Kidney (tissue), 14 donors: ENCODE results near the gene TRA2B. TPM values are rescaled to one million over a fixed set of nuclear protein-coding genes. Genes with fewer than 3 reads are reported as not detected.

Experiments used
- DNase-seq, 5 donors: peaks; one replicate each; pipeline ENCODE4 v3.0.0-alpha.2; 2013 to 2020
- FAIRE-seq: peaks from 2 replicates; lab custom pipeline; 2012; peaks lifted over from hg19 to GRCh38; lab: Jason Lieb, UNC
- H3K27ac ChIP-seq, 2 donors: one replicate each; pipeline ENCODE4 v1.7.0; 2013; ENCODE audit warnings: low read depth in 2 of 2, low read length in 2 of 2, inconsistent platforms in 1 of 2
- H3K27me3 ChIP-seq: one replicate; pipeline ENCODE4 v1.7.1; 2013; ENCODE audit warnings: low read length, inconsistent platforms; ENCODE audit not compliant: control insufficient read depth, insufficient read depth
- H3K36me3 ChIP-seq, 3 donors: one replicate each; pipeline versions ENCODE4 v1.7.0 to v1.7.1; 2013; ENCODE audit warnings: low read length in 3 of 3, control low read depth in 1 of 3, inconsistent platforms in 1 of 3; ENCODE audit not compliant: insufficient read depth in 3 of 3, control insufficient read depth in 2 of 3
- H3K4me1 ChIP-seq, 3 donors: one replicate each; pipeline versions ENCODE4 v1.7.0 to v1.7.1; 2013; ENCODE audit warnings: low read length in 3 of 3, inconsistent platforms in 1 of 3, low read depth in 1 of 3; ENCODE audit not compliant: control insufficient read depth in 2 of 3, insufficient read depth in 2 of 3
- H3K4me3 ChIP-seq, 3 donors: one replicate each; pipeline versions ENCODE4 v1.7.0 to v1.8.1; 2013; ENCODE audit warnings: low read length in 3 of 3, control low read depth in 1 of 3, inconsistent platforms in 1 of 3
- H3K9ac ChIP-seq, 3 donors: one replicate each; pipeline versions ENCODE4 v1.7.0 to v1.7.1; 2013; ENCODE audit warnings: low read length in 3 of 3, control low read depth in 1 of 3, inconsistent platforms in 1 of 3
- H3K9me3 ChIP-seq, 3 donors: one replicate each; pipeline versions ENCODE4 v1.7.0 to v1.7.1; 2013; ENCODE audit warnings: low read length in 3 of 3, control low read depth in 1 of 3, inconsistent platforms in 1 of 3; ENCODE audit not compliant: control insufficient read depth in 2 of 3, insufficient read depth in 1 of 3
- intact Hi-C: fragments of 100-400 bp; cut with DNase I; formaldehyde crosslinking; loops from one replicate; pipeline ENCODE4 v1.11.1; 2022
- polyA plus RNA-seq: library from polyadenylated mRNA; stranded (reverse); fragments of 350-450 nt; fragmentation: Illumina TruSeq; extraction: RNeasy Lipid Tissue Mini Kit (QIAGEN cat#74804); gene quantifications from one replicate; pipeline ENCODE4 v1.2.3, GENCODE V29; 2014; ENCODE audit warnings: low read depth, low replicate concordance; ENCODE audit not compliant: insufficient read depth
- total RNA-seq: library from RNA; stranded (reverse); fragmentation: NEBNext Ultra II Directional; extraction: Animal tissue kit (Norgen Biotek cat#: 25700); gene quantifications from one replicate; pipeline ENCODE4 v1.2.1, GENCODE V29; 2021
- TF ChIP-seq, protein P1 (sequence below): IDR thresholded peaks from 3 replicates; pipeline ENCODE4 v1.5.1; 2012; ENCODE audit warnings: mild to moderate bottlenecking, moderate library complexity, borderline replicate concordance; ENCODE audit not compliant: insufficient read depth; ENCODE audit errors: extremely low read depth
- donor health status: control.
- donor health status: control.
- donor health status: control.
- donor health status: control.
- donor health status: control.
- donor health status: DM: yes; HTN: yes; CAD: no.
- donor health status: Normal renal cell carcinoma (clear cell type).

The TRA2B gene
- total and polyA plus RNA-seq, 2 donors from 2014 or later, result 66.8 to 109 TPM

DNA sequence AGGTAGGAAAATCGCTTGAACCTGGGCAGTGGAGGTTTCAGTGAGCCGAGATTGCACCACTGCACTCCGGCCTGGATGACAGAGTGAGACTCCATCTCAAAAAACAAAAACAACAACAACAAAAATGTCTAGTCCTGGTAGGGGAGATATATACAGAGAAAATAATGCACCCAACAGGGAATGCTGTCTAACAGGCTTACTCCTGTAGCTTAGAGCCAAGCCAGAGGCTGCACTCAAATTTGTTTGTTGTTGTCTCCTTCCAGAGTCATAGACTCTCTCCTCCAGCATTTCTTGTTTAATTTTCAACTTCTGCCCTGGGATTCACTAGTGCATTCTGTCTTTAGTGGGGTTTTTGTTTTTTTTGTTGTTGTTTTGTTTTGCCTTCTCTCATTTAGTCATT, 4.6 kb upstream of the TRA2B start:
- Histone ChIP-seq H3K4me3 (no peak overlapping the region), H3K36me3 (no peaks in the 10 kb centered on the region), H3K27ac (no peak overlapping the region), H3K4me1 (peaks cover 0 to 5% (median 0%) of the 10 kb centered on the region in 3 donors), H3K9me3 (no peaks in the 10 kb centered on the region), H3K9ac (no peak overlapping the region), H3K27me3 (no peaks in the 10 kb centered on the region)
- no peak for FAIRE-seq
- TF ChIP-seq, protein P1, sequence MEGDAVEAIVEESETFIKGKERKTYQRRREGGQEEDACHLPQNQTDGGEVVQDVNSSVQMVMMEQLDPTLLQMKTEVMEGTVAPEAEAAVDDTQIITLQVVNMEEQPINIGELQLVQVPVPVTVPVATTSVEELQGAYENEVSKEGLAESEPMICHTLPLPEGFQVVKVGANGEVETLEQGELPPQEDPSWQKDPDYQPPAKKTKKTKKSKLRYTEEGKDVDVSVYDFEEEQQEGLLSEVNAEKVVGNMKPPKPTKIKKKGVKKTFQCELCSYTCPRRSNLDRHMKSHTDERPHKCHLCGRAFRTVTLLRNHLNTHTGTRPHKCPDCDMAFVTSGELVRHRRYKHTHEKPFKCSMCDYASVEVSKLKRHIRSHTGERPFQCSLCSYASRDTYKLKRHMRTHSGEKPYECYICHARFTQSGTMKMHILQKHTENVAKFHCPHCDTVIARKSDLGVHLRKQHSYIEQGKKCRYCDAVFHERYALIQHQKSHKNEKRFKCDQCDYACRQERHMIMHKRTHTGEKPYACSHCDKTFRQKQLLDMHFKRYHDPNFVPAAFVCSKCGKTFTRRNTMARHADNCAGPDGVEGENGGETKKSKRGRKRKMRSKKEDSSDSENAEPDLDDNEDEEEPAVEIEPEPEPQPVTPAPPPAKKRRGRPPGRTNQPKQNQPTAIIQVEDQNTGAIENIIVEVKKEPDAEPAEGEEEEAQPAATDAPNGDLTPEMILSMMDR, result no peak
- intact Hi-C loops, result no loop called here
- DNase-seq, result no peak

- no peaks in the 10 kb centered on the region for H3K36me3 ChIP-seq
- FAIRE-seq (no peak), DNase-seq (no peak)
- TF ChIP-seq, protein P1, result no peak
- H3K4me1 ChIP-seq, result peaks cover 0 to 5% (median 0%) of the 10 kb centered on the region in 3 donors
- H3K4me3 ChIP-seq, result no peak overlapping the region
- intact Hi-C loops, result no loop called here
- no peak overlapping the region for H3K9ac ChIP-seq
- no peaks in the 10 kb centered on the region for H3K27me3 ChIP-seq
- H3K27ac ChIP-seq, result no peak overlapping the region
- no peaks in the 10 kb centered on the region for H3K9me3 ChIP-seq
Measured at GRCh38 chr3:185940951-185941350, 3.1 kb upstream of the TRA2B start.

DNA sequence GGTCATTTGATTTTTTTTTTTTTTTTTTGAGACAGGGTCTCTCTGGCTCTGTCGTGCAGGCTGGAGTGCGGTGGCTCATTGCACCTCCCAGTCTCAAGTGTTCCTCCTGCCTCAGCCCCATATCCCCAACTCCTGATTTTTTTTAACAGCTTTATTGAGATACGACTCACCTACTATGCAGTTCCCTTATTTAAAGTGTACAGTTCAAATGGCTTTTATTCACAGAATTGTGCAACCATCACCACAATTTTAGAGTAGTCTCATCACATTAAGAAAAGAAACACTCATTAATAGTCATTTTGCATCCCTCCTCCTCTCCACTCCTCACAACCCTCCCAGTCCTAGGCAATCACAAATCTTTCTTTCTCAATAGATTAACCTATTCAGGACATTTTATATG, 1.9 kb upstream of the TRA2B start:
- no peak for DNase-seq
- TF ChIP-seq, protein P1, result no peak
- Histone ChIP-seq H3K4me3 (no peak overlapping the region), H3K27ac (no peak overlapping the region), H3K9me3 (no peaks in the 10 kb centered on the region), H3K9ac (no peak overlapping the region), H3K27me3 (no peaks in the 10 kb centered on the region), H3K4me1 (peaks cover 0 to 7% (median 2%) of the 10 kb centered on the region in 3 donors), H3K36me3 (no peaks in the 10 kb centered on the region)
- no peak for FAIRE-seq
- intact Hi-C loops, result no loop called here
